ENCODE results near the gene VWA8.
A peak's percentile ranks its signal among the peaks of the same experiment; 100 is the strongest.

Gene VWA8

DNA sequence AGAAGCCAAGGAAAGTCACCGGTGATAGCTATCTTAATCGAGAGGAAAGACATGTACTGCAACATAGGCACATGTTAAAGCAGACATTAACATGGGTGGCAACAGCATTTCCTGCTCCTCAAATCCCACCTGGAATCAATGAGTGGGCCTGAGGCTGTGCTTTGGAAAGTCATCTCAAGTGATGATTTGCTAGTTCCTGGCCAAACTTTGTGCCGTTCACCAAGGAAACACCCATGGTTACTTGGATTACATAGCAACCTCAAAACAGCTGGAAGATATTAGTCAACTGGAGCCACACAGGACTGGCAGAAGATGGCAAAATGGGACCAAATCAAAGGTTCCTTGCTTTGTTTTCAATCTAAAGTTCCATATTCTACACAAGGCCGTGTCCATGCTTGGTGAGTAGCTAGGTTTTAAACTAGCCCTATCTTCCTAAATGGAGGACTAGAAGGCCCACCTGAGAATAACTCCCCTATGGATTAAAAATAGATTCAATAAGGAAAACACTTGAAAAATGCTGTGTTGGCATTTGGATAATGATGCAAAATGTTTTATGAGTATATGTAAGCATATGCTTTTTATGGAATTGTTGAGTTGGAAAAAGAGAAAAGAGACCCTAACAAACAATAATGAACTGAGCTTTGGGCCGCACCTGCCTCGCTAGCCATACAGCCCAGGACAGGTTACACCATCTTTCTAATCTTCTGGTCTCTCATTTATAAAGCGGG is 359.0 kb downstream of the VWA8 start:
- Mint-ChIP-seq H3K9me3 (no peaks in the 10 kb centered on the region), H3K27me3 (no peaks in the 10 kb centered on the region), H3K4me1 (peaks cover 23% of the 10 kb centered on the region), H3K4me3 (no peak overlapping the region), H3K36me3 (peaks cover 33% of the 10 kb centered on the region), H3K27ac (no peak overlapping the region)

DNA sequence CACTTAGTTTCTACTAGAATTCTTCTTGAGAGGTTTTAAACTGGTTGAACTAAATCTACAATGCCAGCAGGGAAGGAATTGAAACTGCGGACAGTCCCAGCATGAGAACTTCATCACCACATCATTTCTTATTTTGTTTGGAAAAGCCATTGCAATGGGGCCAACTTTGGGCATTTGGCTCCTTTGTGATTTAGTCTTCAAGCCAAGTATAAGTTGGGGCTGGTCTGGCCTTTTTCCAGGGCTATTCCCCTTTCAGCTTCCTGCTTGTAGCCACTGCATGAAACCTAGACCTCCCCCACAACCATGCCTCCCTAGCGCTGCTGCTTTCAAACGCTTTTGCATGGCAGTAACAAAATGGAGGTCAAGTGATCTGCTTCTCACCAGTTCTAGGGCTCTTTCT is 361.3 kb downstream of the VWA8 start:
- H3K9me3 Mint-ChIP-seq = no peaks in the 10 kb centered on the region
- no peak overlapping the region for H3K27ac Mint-ChIP-seq
- H3K27me3 Mint-ChIP-seq = no peaks in the 10 kb centered on the region
- no peak overlapping the region for H3K4me3 Mint-ChIP-seq
- peaks cover 28% of the 10 kb centered on the region for H3K36me3 Mint-ChIP-seq
- peaks cover 34% of the 10 kb centered on the region for H3K4me1 Mint-ChIP-seq

DNA sequence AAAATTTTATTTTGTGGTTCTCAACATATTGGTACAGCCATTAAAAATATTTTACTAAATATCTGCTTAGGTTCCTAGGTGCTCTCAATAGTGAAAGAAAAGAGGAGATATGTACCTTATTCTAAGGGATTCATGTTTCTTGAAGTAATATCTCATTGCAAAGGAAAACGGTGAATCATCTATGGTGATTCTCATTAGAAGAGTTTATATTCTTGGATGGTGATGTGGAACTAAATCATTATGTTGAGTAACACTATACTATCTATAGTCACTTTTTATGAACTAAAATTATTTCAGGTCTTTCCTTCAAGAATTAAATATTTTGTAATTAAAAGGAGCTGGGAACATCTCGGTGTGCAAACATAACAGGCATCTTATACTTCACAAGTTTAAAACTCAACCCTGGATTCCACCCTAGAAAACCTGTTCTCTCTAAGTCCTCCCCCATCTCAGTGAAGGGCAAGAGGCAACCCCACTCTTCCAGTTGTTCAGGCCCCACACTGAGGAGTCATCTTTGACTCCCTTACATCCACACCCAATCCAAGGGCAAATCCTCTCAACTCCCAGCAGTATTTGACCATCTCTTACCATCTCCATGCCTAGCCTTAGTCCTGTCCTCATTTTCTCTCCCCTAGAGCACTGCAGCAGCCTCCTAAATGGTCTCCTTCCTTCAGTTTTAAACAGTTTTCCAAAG is 363.4 kb downstream of the VWA8 start:
- Mint-ChIP-seq H3K4me3 (no peak overlapping the region), H3K27me3 (no peaks in the 10 kb centered on the region), H3K9me3 (no peaks in the 10 kb centered on the region), H3K4me1 (peaks cover 30% of the 10 kb centered on the region), H3K27ac (no peak overlapping the region), H3K36me3 (peaks cover 21% of the 10 kb centered on the region)

DNA sequence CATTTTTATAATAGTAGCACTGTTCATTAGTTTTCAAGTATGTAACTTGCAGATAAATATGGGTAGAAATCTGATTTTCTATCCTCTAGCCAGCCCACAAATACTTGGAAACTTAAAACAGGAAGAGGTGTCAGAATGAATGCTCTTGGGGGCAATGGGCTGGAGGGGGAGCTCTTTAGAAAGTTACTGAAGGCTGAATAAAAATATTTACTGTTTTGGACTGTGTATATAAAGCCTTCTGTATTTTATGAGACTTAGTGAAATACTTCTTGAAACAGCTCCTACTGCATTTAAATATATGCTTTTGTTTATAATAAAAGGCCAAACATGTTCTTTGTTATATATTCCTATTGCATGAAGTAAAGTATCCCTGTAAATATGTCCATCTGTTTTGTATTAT is 364.7 kb downstream of the VWA8 start:
- Mint-ChIP-seq H3K4me1 (peaks cover 30% of the 10 kb centered on the region), H3K27ac (no peak overlapping the region)

GRCh38 chr13:41595298-41595697 is 365.6 kb downstream of the VWA8 start:
- Mint-ChIP-seq H3K9me3 (no peaks in the 10 kb centered on the region), H3K27me3 (no peaks in the 10 kb centered on the region), H3K27ac (no peak overlapping the region), H3K4me1 (peaks cover 35% of the 10 kb centered on the region), H3K4me3 (no peak overlapping the region), H3K36me3 (peaks cover 16% of the 10 kb centered on the region)

More for the DNA sequence above, 364.7 kb downstream of the VWA8 start:
- H3K36me3 Mint-ChIP-seq = peaks cover 18% of the 10 kb centered on the region
- no peaks in the 10 kb centered on the region for H3K27me3 Mint-ChIP-seq
- no peaks in the 10 kb centered on the region for H3K9me3 Mint-ChIP-seq
- no peak overlapping the region for H3K4me3 Mint-ChIP-seq

DNA sequence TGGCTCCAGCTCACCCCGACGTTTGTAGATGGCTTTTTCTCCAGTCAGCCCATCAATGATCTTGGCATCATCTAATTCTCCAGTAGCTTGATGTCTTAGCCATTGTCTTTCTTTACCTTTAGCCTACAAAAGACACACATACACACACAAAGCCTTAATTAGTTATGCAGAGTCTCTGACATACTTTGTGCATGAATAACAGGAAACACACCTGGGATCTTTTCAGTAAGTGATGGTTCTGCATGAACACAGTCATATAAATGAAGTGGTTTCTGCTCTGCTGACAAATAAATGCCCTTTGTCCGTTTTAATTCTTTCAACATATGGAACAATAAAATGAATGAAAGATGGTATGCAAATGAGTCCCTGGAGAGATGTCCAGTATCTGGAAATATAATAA is 370.3 kb downstream of the VWA8 start:
- Mint-ChIP-seq H3K4me3 (no peak overlapping the region), H3K27me3 (no peaks in the 10 kb centered on the region), H3K9me3 (no peaks in the 10 kb centered on the region), H3K27ac (no peak overlapping the region), H3K4me1 (peaks cover 23% of the 10 kb centered on the region), H3K36me3 (peaks cover 17% of the 10 kb centered on the region)

DNA sequence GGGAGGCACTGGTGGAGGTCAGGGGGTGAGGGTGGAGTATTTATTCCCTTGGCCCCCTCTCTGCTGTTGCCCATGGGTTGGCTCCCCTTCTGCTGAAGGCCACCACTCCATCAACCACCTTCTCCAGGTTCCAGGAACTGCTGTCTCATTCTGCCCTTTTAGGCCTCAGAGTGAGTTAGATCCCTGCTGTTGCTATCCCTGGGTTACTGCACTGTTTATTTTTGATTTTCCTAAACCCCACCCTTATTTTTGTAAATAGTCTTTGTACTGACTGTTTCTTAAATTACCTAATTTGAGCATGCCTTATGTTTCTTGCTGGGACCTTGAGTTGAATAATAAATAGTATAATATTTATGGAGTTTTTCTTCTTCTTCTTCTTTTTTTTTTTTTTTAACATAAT is 370.8 kb downstream of the VWA8 start:
- H3K27ac Mint-ChIP-seq = no peak overlapping the region
- peaks cover 23% of the 10 kb centered on the region for H3K4me1 Mint-ChIP-seq
- peaks cover 17% of the 10 kb centered on the region for H3K36me3 Mint-ChIP-seq
- H3K27me3 Mint-ChIP-seq = no peaks in the 10 kb centered on the region
- H3K4me3 Mint-ChIP-seq = no peak overlapping the region
- no peaks in the 10 kb centered on the region for H3K9me3 Mint-ChIP-seq

DNA sequence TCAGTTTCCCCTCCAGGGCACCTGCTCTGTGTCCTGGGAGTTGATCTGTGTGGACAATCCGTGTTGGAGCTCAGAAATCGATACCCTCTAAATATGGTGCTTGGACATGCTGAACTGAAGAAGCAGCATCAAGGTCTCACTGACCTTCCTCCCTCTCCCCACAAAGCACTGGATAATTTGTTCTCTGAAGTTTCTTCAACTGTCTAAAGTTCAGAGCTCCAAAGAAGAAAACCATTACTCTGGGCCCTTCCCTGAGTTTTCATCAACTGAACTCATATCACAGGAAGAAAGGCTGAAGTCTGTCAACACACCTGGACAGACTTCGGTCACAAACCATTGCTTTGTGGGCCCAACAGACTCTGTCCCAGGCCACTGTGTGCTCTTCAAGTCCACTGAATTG is 371.5 kb downstream of the VWA8 start:
- H3K27ac Mint-ChIP-seq = peak overlapping the region; percentile 65

GRCh38 chr13:41588899-41589298 is 372.0 kb downstream of the VWA8 start:
- peak overlapping the region; percentile 26 for H3K27ac Mint-ChIP-seq
- H3K36me3 Mint-ChIP-seq = peaks cover 20% of the 10 kb centered on the region
- H3K9me3 Mint-ChIP-seq = no peaks in the 10 kb centered on the region
- H3K4me3 Mint-ChIP-seq = no peak overlapping the region
- no peaks in the 10 kb centered on the region for H3K27me3 Mint-ChIP-seq
- H3K4me1 Mint-ChIP-seq = peaks cover 23% of the 10 kb centered on the region

More for the DNA sequence above, 371.5 kb downstream of the VWA8 start:
- H3K27me3 Mint-ChIP-seq = no peaks in the 10 kb centered on the region
- H3K4me3 Mint-ChIP-seq = no peak overlapping the region
- peaks cover 23% of the 10 kb centered on the region for H3K4me1 Mint-ChIP-seq
- no peaks in the 10 kb centered on the region for H3K9me3 Mint-ChIP-seq
- peaks cover 20% of the 10 kb centered on the region for H3K36me3 Mint-ChIP-seq

DNA sequence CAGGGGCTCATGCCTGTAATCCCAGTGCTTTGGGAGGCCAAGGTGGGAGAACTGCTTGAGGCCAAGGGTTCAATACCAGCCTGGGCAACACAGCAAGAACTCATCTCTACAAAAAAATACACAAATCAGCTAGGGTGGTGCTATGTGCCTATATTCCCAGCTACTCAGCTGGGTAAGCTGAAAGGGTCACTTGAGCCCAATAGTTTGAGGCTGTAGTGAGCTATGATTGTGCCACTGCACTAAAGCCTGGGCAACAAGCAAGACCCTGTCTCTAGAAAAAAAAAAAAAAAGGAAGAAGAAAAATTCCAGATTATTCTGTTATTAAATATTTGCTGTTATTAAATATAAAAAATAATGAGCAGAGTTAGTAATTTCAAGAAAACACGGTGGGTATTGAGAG is 372.5 kb downstream of the VWA8 start:
- Mint-ChIP-seq H3K36me3 (peaks cover 20% of the 10 kb centered on the region), H3K27me3 (no peaks in the 10 kb centered on the region), H3K4me3 (no peak overlapping the region), H3K9me3 (no peaks in the 10 kb centered on the region), H3K27ac (no peak overlapping the region), H3K4me1 (peaks cover 23% of the 10 kb centered on the region)

DNA sequence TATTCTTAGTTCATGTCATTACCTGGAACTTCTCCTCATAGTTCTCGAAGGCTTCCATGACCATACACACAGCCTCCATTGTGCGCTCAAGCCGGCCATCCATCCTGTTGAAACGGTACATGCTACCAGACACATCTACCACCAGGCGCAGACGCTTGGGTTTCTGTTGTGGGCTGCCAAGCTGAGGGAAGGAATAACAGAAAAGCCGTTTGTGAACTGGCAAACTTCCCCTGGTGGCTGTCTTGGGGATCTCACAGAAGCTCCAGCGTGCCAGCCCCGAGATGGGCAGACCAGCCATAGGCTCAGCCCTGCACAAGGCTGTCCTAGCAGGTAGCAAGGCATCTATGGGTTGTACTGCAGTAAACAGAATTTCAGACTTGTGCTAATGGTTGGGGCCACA is 373.4 kb downstream of the VWA8 start:
- H3K27me3 Mint-ChIP-seq = no peaks in the 10 kb centered on the region
- peaks cover 24% of the 10 kb centered on the region for H3K36me3 Mint-ChIP-seq
- H3K4me3 Mint-ChIP-seq = no peak overlapping the region
- no peak overlapping the region for H3K27ac Mint-ChIP-seq
- H3K9me3 Mint-ChIP-seq = no peaks in the 10 kb centered on the region
- peaks cover 23% of the 10 kb centered on the region for H3K4me1 Mint-ChIP-seq

DNA sequence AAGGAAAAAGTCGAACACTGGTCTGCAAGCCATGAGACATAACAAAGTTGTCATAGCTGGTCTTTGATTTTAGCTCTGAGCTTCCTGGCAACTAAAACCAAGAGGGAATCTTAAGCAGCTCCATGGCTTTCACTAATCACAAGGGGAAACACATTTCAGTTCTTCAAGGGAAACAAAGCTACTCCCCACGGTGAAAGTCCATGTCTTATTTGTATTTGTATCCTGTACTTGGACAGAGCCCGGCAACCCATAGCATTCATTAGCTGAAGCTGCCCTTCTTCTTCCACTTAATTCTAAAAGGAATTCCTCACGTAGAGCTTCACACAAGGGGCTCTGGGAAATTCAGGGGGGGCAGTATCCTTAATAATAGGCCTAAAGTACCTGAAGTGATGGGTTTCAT is 374.7 kb downstream of the VWA8 start:
- Mint-ChIP-seq H3K36me3 (peaks cover 25% of the 10 kb centered on the region), H3K9me3 (no peaks in the 10 kb centered on the region), H3K27me3 (no peaks in the 10 kb centered on the region)

GRCh38 chr13:41582027-41582463 is 378.9 kb downstream of the VWA8 start:
- peaks cover 21% of the 10 kb centered on the region for H3K4me1 Mint-ChIP-seq

More for the DNA sequence above, 374.7 kb downstream of the VWA8 start:
- Mint-ChIP-seq H3K4me3 (no peak overlapping the region), H3K27ac (no peak overlapping the region), H3K4me1 (peaks cover 28% of the 10 kb centered on the region)

DNA sequence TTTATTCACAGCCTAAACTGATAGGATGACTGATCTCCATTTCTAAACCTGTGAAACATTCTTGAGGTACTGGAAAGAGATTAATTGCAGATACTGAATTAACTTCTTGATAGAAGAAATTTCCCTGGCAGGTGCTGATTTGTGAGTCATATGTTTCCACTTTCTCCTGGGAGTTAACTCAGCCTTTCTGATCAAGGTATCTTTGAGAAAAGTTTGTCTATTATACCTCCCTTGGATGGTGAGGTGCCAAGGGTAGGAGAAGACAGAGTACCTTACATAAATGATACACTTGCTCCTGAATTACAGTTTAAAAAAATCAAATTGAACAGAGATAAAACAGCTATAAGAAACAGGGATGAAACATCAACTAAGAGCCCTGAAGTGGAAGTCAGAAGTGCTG is 380.6 kb downstream of the VWA8 start:
- Mint-ChIP-seq H3K9me3 (no peaks in the 10 kb centered on the region), H3K36me3 (peaks cover 27% of the 10 kb centered on the region), H3K27me3 (no peaks in the 10 kb centered on the region), H3K4me3 (no peak overlapping the region), H3K4me1 (peaks cover 25% of the 10 kb centered on the region), H3K27ac (peak overlapping the region; percentile 12)

More at GRCh38 chr13:41582027-41582463, 378.9 kb downstream of the VWA8 start:
- Mint-ChIP-seq H3K27me3 (no peaks in the 10 kb centered on the region), H3K36me3 (peaks cover 17% of the 10 kb centered on the region), H3K27ac (no peak overlapping the region), H3K9me3 (no peaks in the 10 kb centered on the region), H3K4me3 (no peak overlapping the region)

DNA sequence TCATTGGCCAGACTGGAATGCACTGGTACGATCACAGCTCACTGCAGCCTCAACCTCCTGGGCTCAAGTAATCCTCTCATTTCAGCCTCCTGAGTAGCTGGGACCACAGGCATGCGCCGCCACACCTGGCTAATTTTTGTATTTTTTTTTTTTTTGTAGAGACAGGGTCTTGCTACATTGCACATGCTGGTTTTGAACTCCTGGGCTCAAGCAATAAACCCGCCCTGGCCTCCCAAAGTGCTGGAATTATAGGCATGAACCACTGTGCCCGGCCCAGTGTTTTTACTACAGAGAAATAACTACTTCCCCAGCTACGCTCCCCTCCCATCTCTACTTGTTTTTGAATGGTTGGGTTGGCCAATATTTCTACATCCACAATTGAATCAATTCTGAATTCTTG is 381.0 kb downstream of the VWA8 start:
- H3K4me3 Mint-ChIP-seq = no peak overlapping the region
- H3K9me3 Mint-ChIP-seq = no peaks in the 10 kb centered on the region
- H3K4me1 Mint-ChIP-seq = peaks cover 25% of the 10 kb centered on the region
- peaks cover 26% of the 10 kb centered on the region for H3K36me3 Mint-ChIP-seq
- H3K27ac Mint-ChIP-seq = no peak overlapping the region
- H3K27me3 Mint-ChIP-seq = no peaks in the 10 kb centered on the region

DNA sequence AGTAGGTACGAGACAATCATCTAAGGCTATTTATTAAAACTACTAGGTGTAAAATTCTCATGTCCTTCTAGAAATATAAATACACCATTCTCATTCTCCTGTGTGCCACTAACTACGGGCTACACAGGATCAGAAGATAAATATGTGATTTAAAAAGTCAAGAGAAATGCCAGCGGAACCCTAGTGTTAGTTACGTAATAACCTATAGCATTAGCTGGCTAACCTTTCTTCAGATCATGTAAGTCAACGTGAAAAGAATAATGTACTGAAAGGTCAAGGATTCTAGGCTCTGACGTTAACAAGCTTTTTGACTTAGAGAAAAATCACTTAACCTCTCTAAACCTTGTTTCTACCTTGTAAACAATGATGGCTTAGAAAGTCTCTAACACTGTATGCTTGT is 381.7 kb downstream of the VWA8 start:
- Mint-ChIP-seq H3K9me3 (no peaks in the 10 kb centered on the region), H3K4me1 (peaks cover 25% of the 10 kb centered on the region), H3K36me3 (peaks cover 26% of the 10 kb centered on the region), H3K27me3 (no peaks in the 10 kb centered on the region), H3K4me3 (no peak overlapping the region), H3K27ac (no peak overlapping the region)
